Tibial nerve (tissue), 4 donors: ENCODE results near the gene INSYN2B. TPM values are rescaled to one million over a fixed set of nuclear protein-coding genes. Genes with fewer than 3 reads are reported as not detected.

Experiments used
- DNase-seq, 2 donors: peaks; one replicate each; pipeline ENCODE4 v3.0.0-alpha.2; 2019; ENCODE audit warnings: low spot score in 2 of 2
- H3K27ac ChIP-seq, 4 donors: fragments of 200-600 bp; sonication (generic) in 3 of 4; one replicate each; pipeline ENCODE4 v1.5.1; 2017 to 2019; ENCODE audit warnings: mild to moderate bottlenecking in 1 of 4
- H3K27me3 ChIP-seq, 2 donors: fragments of 200-600 bp; sonication (generic) in 1 of 2; one replicate each; pipeline versions ENCODE4 v1.5.1 to v1.6.0; 2017 to 2019
- H3K36me3 ChIP-seq, 3 donors: fragments of 200-600 bp; sonication (generic); one replicate each; pipeline ENCODE4 v1.5.1; 2018 to 2019
- H3K4me1 ChIP-seq, 4 donors: fragments of 200-600 bp; sonication (generic) in 3 of 4; one replicate each; pipeline ENCODE4 v1.5.1; 2017 to 2019
- H3K4me3 ChIP-seq, 4 donors: fragments of 200-600 bp; sonication (generic) in 3 of 4; one replicate each; pipeline ENCODE4 v1.5.1; 2017 to 2019; ENCODE audit warnings: mild to moderate bottlenecking in 1 of 4, moderate library complexity in 1 of 4
- H3K9me3 ChIP-seq, 4 donors: fragments of 200-600 bp; sonication (generic) in 3 of 4; one replicate each; pipeline ENCODE4 v1.5.1; 2017 to 2019
- CTCF ChIP-seq, 5 experiments: fragments of 200-600 bp in 3 of 5; fragments of 450-650 bp in 2 of 5; sonication (generic) in 3 of 5; IDR thresholded peaks; one replicate each; pipeline ENCODE4 v1.5.1; 2016 to 2019; ENCODE audit warnings: antibody characterized with exemption in 5 of 5, mild to moderate bottlenecking in 3 of 5, moderate library complexity in 2 of 5
- EP300 ChIP-seq, 2 donors: sonication (generic); formaldehyde crosslinking; IDR thresholded peaks; one replicate each; pipeline ENCODE4 v1.6.1; 2017; ENCODE audit warnings: antibody characterized with exemption in 2 of 2, mild to moderate bottlenecking in 1 of 2
- POLR2A ChIP-seq, 2 donors: fragments of 450-650 bp; IDR thresholded peaks; one replicate each; pipeline ENCODE4 v1.6.1; 2017; ENCODE audit warnings: antibody characterized with exemption in 2 of 2, mild to moderate bottlenecking in 2 of 2, moderate library complexity in 2 of 2
- WGBS, 2 donors: methylation state at CpG; one replicate each; pipeline ENCODE4 v1.1.5; 2018; 5-methylcytosine and 5-hydroxymethylcytosine counted together
- total RNA-seq, 4 donors: library from RNA; depleted of rRNA; stranded (reverse); fragments of >200 nt; gene quantifications; one replicate each; pipeline ENCODE4 v1.1.0, GENCODE V29; 2016

INSYN2B gene
- total RNA-seq, 4 donors from 2014 or later, result 0.60 to 4.2 TPM; not detected in 2

- H3K4me3 ChIP-seq, result no peak overlapping the region
- H3K36me3 ChIP-seq, result no peaks in the 10 kb centered on the region
- no peak overlapping the region for H3K27ac ChIP-seq
- WGBS, 2 donors, result 89 to 95% methylated on average over 2 of the region's 2 CpGs
- no peaks in the 10 kb centered on the region for H3K4me1 ChIP-seq
- H3K27me3 ChIP-seq, result no peaks in the 10 kb centered on the region
- no peaks in the 10 kb centered on the region for H3K9me3 ChIP-seq
- no peak for DNase-seq
- TF ChIP-seq EP300 (IDR thresholded peaks at IDR 0.05) (no peak), POLR2A (IDR thresholded peaks at IDR 0.05) (no peak), CTCF (IDR thresholded peaks at IDR 0.05) (no peak)
These were observed 19.9 kb upstream of the INSYN2B start for GRCh38 chr5:170000155-170000554.

- TF ChIP-seq EP300 (IDR thresholded peaks at IDR 0.05) (no peak), POLR2A (IDR thresholded peaks at IDR 0.05) (no peak), CTCF (IDR thresholded peaks at IDR 0.05) (no peak)
- Histone ChIP-seq H3K27ac (no peak overlapping the region), H3K4me1 (no peaks in the 10 kb centered on the region), H3K4me3 (no peak overlapping the region), H3K27me3 (no peaks in the 10 kb centered on the region), H3K36me3 (no peaks in the 10 kb centered on the region), H3K9me3 (no peaks in the 10 kb centered on the region)
- no peak for DNase-seq
- WGBS, 2 donors, result 88 to 89% methylated on average over 3 of the region's 3 CpGs
These were observed 19.3 kb upstream of the INSYN2B start for GRCh38 chr5:169999621-170000020.

- H3K4me3 ChIP-seq, result no peak overlapping the region
- no peak for DNase-seq
- WGBS, 2 donors, result 82 to 85% methylated on average over 3 of the region's 3 CpGs
- TF ChIP-seq EP300 (IDR thresholded peaks at IDR 0.05), result no peak
- TF ChIP-seq POLR2A (IDR thresholded peaks at IDR 0.05), result no peak
- TF ChIP-seq CTCF (IDR thresholded peaks at IDR 0.05), result no peak
- no peaks in the 10 kb centered on the region for H3K27me3 ChIP-seq
- no peaks in the 10 kb centered on the region for H3K36me3 ChIP-seq
- H3K27ac ChIP-seq, result no peak overlapping the region
- H3K9me3 ChIP-seq, result no peaks in the 10 kb centered on the region
- H3K4me1 ChIP-seq, result no peaks in the 10 kb centered on the region
These were observed 17.5 kb upstream of the INSYN2B start for GRCh38 chr5:169997798-169998197.

- H3K27me3 ChIP-seq, result no peaks in the 10 kb centered on the region
- TF ChIP-seq EP300 (IDR thresholded peaks at IDR 0.05) (no peak), POLR2A (IDR thresholded peaks at IDR 0.05) (no peak), CTCF (IDR thresholded peaks at IDR 0.05) (no peak)
- no peaks in the 10 kb centered on the region for H3K9me3 ChIP-seq
- DNase-seq, result no peak
- no peak overlapping the region for H3K4me3 ChIP-seq
- no peak overlapping the region for H3K27ac ChIP-seq
- H3K4me1 ChIP-seq, result no peaks in the 10 kb centered on the region
- whole genome bisulfite sequencing, 2 donors, result 34 to 57% methylated on average over 2 of the region's 2 CpGs
- H3K36me3 ChIP-seq, result no peaks in the 10 kb centered on the region
These were observed 13.1 kb upstream of the INSYN2B start for GRCh38 chr5:169993485-169993790.

GRCh38 chr5:169992789-169993484 is 12.6 kb upstream of the INSYN2B start:
- 81 to 95% methylated on average over 2 of the region's 2 CpGs for WGBS, 2 donors
- Histone ChIP-seq H3K4me1 (no peaks in the 10 kb centered on the region), H3K36me3 (no peaks in the 10 kb centered on the region), H3K9me3 (no peaks in the 10 kb centered on the region), H3K27ac (no peak overlapping the region), H3K27me3 (no peaks in the 10 kb centered on the region), H3K4me3 (no peak overlapping the region)
- TF ChIP-seq POLR2A (IDR thresholded peaks at IDR 0.05) (no peak), CTCF (IDR thresholded peaks at IDR 0.05) (no peak), EP300 (IDR thresholded peaks at IDR 0.05) (no peak)
- DNase-seq, result no peak
